SK-N-SH (cell line): ENCODE data around the gene GPR137B. TPM values are rescaled to one million over a fixed set of nuclear protein-coding genes. Genes with fewer than 3 reads are reported as not detected.
A peak's percentile ranks its signal among the peaks of the same experiment; 100 is the strongest.

ENCODE experiments used
- CTCF ChIA-PET: fragments of 300-600, 350-600 bp; formaldehyde crosslinking; extraction: SDS; loops from one replicate; lab custom pipeline; 2021; lab: Yijun Ruan, JAX
- POLR2A ChIA-PET: fragments of 350-600 bp; sonication (Branson Sonifier 250); formaldehyde crosslinking; extraction: SDS; loops from one replicate; lab custom pipeline; 2020; ENCODE audit warnings: antibody characterized with exemption, inconsistent platforms; lab: Yijun Ruan, JAX
- DNase-seq: peaks from one replicate; pipeline ENCODE4 v3.0.0; 2012
- H2AFZ ChIP-seq: fragments of 200-600 bp; sonication (generic); 2 replicates; pipeline ENCODE4 v1.8.1; 2016; ENCODE audit warnings: antibody characterized with exemption, mild to moderate bottlenecking, low read depth
- H3F3A ChIP-seq: fragments of 200-600 bp; sonication (generic); replicated peaks from 2 replicates; pipeline ENCODE3; 2016; ENCODE audit warnings: antibody characterized with exemption, mild to moderate bottlenecking; ENCODE audit not compliant: insufficient read depth
- H3K27ac ChIP-seq, 2 experiments: fragments of 200-500 bp in 1 of 2; fragments of 200-600 bp in 1 of 2; sonication (Bioruptor generic) in 1 of 2; sonication (generic), shearing (Covaris generic) in 1 of 2; 2 replicates each; pipeline versions ENCODE4 v1.5.1 to v1.6.1; 2014 to 2016; ENCODE audit warnings: low read depth in 2 of 2, inconsistent platforms in 1 of 2, low read length in 1 of 2, mild to moderate bottlenecking in 1 of 2, mixed read lengths in 1 of 2
- H3K27me3 ChIP-seq: fragments of 200-600 bp; sonication (generic), shearing (Covaris generic); 2 replicates; pipeline ENCODE4 v1.6.1; 2016; ENCODE audit warnings: mixed run types; ENCODE audit not compliant: insufficient read depth
- H3K36me3 ChIP-seq, 2 experiments: fragments of 200-500 bp in 1 of 2; fragments of 200-600 bp in 1 of 2; sonication (Bioruptor generic) in 1 of 2; sonication (generic) in 1 of 2; replicated peaks in 1 of 2; 2 replicates each; pipeline versions ENCODE3 to v1.5.1; 2014 to 2016; ENCODE audit warnings: low read length in 1 of 2, mild to moderate bottlenecking in 1 of 2; ENCODE audit not compliant: insufficient read depth in 2 of 2, control insufficient read depth in 1 of 2
- H3K4me1 ChIP-seq, 2 experiments: fragments of 200-500 bp in 1 of 2; fragments of 200-600 bp in 1 of 2; sonication (Bioruptor generic) in 1 of 2; sonication (generic), shearing (Covaris generic) in 1 of 2; 2 replicates each; pipeline versions ENCODE4 v1.5.1 to v1.6.1; 2014 to 2016; ENCODE audit warnings: low read depth in 1 of 2, low read length in 1 of 2, mixed run types in 1 of 2; ENCODE audit not compliant: insufficient read depth in 2 of 2, control insufficient read depth in 1 of 2
- H3K4me2 ChIP-seq: fragments of 200-600 bp; sonication (generic), shearing (Covaris generic); 2 replicates; pipeline ENCODE4 v1.6.1; 2017; ENCODE audit warnings: mixed run types
- H3K4me3 ChIP-seq, 2 experiments: fragments of 200-500 bp in 1 of 2; fragments of 200-600 bp in 1 of 2; sonication (Bioruptor generic) in 1 of 2; sonication (generic), shearing (Covaris generic) in 1 of 2; 2 replicates each; pipeline versions ENCODE4 v1.5.1 to v1.8.1; 2014 to 2016; ENCODE audit warnings: low read depth in 2 of 2, inconsistent platforms in 1 of 2, low read length in 1 of 2, mild to moderate bottlenecking in 1 of 2, mixed read lengths in 1 of 2, moderate library complexity in 1 of 2
- H3K79me2 ChIP-seq: fragments of 200-600 bp; sonication (generic); 2 replicates; pipeline ENCODE4 v1.8.1; 2017; ENCODE audit warnings: mild to moderate bottlenecking; ENCODE audit not compliant: insufficient read depth
- H3K9ac ChIP-seq: fragments of 200-600 bp; sonication (generic); 2 replicates; pipeline ENCODE4 v1.6.1; 2017; ENCODE audit warnings: mixed run types
- H3K9me2 ChIP-seq: fragments of 200-600 bp; sonication (generic); 2 replicates; pipeline ENCODE4 v1.6.1; 2017; ENCODE audit warnings: mixed run types
- H3K9me3 ChIP-seq: fragments of 200-600 bp; sonication (generic); 2 replicates; pipeline ENCODE4 v1.6.1; 2017; ENCODE audit warnings: mixed run types, mild to moderate bottlenecking, moderate library complexity
- H4K20me1 ChIP-seq: fragments of 200-600 bp; sonication (generic); 2 replicates; pipeline ENCODE4 v1.6.1; 2017; ENCODE audit warnings: mild to moderate bottlenecking, mixed run types; ENCODE audit not compliant: insufficient read depth
- GATA2 ChIP-seq: sonication (generic); formaldehyde crosslinking; IDR thresholded peaks from 2 replicates; pipeline ENCODE4 v1.5.0; 2020; ENCODE audit warnings: mild to moderate bottlenecking, missing genetic modification reagents
- PBX3 ChIP-seq: IDR thresholded peaks from 2 replicates; pipeline ENCODE4; 2012
- POLR2AphosphoS5 ChIP-seq: IDR thresholded peaks from 2 replicates; pipeline ENCODE4 v1.6.1; 2012; ENCODE audit warnings: low read depth, low read length
- RAD21 ChIP-seq: IDR thresholded peaks from 2 replicates; pipeline ENCODE4 v1.6.1; 2012; ENCODE audit warnings: mild to moderate bottlenecking, low read length
- RCOR1 ChIP-seq: fragments of 150-350 bp; IDR thresholded peaks from 2 replicates; pipeline ENCODE4 v1.6.1; 2017; ENCODE audit warnings: antibody characterized with exemption, low read length
- TCF12 ChIP-seq: IDR thresholded peaks from 2 replicates; pipeline ENCODE4 v1.4.0; 2012
- WGBS: methylation state at CpG from one replicate; pipeline ENCODE4 v1.1.6; 2017; ENCODE audit warnings: low lambda C conversion rate; 5-methylcytosine and 5-hydroxymethylcytosine counted together
- polyA plus RNA-seq, 3 experiments: library from polyadenylated mRNA; depleted of rRNA; stranded (reverse); fragments of >200 nt; gene quantifications; 2 replicates each; pipeline ENCODE4 v1.2.3, GENCODE V29; 2012
- TF ChIP-seq, protein P1 (sequence below): IDR thresholded peaks from 2 replicates; pipeline ENCODE4 v1.6.1; 2012; ENCODE audit warnings: mild to moderate bottlenecking, low read depth, low read length, moderate library complexity
- TF ChIP-seq, protein P2 (sequence below): IDR thresholded peaks from 2 replicates; pipeline ENCODE4 v1.4.0; 2012; ENCODE audit warnings: low read depth, borderline replicate concordance

Gene GPR137B
- polyA plus RNA-seq, 1 of the 3 experiments (the other 2 are of a cell fraction), result 7.0 TPM

DNA sequence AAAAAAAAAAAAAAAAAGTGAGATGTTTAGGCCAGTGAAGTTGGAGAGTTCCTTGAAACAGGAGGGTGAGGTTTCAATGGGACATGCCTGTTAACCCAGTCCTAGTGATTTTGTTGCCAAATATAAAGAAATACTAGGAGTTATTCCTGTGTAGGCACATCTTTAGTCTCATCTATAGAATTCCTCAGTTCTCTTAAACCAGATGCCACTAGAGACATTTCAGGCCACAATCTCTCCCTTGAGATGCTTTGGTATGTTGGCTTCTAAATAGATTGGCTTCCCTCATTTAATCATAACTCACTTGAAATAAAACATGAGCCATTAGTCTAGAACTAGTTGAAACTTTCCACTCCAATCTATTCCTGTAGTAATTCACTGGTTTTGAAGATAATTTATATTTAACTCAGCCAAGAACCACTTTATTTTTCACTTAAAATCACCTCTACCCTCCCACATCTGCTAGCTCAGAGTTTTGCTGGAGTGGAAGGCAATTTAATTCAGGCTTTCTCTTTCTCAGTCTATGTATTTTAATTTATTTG, 29.8 kb downstream of the GPR137B start:
- Histone ChIP-seq H3K4me2 (no peak overlapping the region), H4K20me1 (no peaks in the 10 kb centered on the region), H3K27ac (no peak overlapping the region), H3K36me3 (no peaks in the 10 kb centered on the region), H2AFZ (no peak overlapping the region), H3K4me1 (no peaks in the 10 kb centered on the region), H3K9me2 (no peaks in the 10 kb centered on the region), H3K9me3 (no peaks in the 10 kb centered on the region), H3F3A (no peaks in the 10 kb centered on the region), H3K9ac (no peak overlapping the region), H3K4me3 (no peak overlapping the region), H3K27me3 (no peaks in the 10 kb centered on the region), H3K79me2 (no peaks in the 10 kb centered on the region)
- ChIA-PET CTCF (no interaction called here), POLR2A (no interaction called here)
- DNase-seq, result no peak
- no peak for TF ChIP-seq TCF12
- TF ChIP-seq RCOR1, result no peak
- TF ChIP-seq PBX3, result 0 out of 2 replicates have a peak, but pooled peaks have one; percentile 4
- TF ChIP-seq RAD21, result no peak
- no peak for TF ChIP-seq POLR2AphosphoS5

DNA sequence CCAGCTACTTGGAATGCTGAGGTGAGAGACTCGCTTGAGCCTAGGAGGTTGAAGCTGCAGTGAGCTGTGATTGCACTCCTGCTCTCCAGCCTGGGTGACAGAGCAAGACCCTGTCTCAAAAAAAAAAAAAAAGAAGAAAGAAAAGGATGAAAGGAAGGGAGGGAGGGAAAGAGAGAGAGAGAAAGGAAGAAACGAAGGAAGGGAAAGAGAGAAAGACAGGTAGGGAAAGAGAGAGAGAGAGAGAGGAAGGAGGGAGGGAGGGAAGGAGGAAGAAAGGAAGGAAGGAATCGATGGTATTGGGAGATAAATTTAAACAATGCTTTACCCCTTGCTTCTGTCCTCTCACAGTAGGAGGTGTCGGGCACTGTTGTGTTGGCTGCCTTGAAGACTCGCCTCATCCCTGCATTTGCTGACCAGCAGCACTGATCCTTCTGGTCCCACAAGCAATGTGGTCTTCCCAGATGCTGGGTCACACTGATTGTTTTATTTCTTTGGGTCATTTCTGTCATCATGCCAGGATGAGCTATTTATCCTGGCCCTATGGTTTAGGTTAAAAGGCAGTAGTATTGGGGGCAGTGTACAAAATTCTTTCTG, 30.9 kb downstream of the GPR137B start:
- no peaks in the 10 kb centered on the region for H3K36me3 ChIP-seq
- POLR2A ChIA-PET, result no interaction called here
- 94% methylated on average over 5 of the region's 5 CpGs for WGBS

More for the DNA sequence above, 30.9 kb downstream of the GPR137B start:
- H3F3A ChIP-seq, result no peaks in the 10 kb centered on the region
- H3K4me1 ChIP-seq, result no peaks in the 10 kb centered on the region
- TF ChIP-seq, protein P1, sequence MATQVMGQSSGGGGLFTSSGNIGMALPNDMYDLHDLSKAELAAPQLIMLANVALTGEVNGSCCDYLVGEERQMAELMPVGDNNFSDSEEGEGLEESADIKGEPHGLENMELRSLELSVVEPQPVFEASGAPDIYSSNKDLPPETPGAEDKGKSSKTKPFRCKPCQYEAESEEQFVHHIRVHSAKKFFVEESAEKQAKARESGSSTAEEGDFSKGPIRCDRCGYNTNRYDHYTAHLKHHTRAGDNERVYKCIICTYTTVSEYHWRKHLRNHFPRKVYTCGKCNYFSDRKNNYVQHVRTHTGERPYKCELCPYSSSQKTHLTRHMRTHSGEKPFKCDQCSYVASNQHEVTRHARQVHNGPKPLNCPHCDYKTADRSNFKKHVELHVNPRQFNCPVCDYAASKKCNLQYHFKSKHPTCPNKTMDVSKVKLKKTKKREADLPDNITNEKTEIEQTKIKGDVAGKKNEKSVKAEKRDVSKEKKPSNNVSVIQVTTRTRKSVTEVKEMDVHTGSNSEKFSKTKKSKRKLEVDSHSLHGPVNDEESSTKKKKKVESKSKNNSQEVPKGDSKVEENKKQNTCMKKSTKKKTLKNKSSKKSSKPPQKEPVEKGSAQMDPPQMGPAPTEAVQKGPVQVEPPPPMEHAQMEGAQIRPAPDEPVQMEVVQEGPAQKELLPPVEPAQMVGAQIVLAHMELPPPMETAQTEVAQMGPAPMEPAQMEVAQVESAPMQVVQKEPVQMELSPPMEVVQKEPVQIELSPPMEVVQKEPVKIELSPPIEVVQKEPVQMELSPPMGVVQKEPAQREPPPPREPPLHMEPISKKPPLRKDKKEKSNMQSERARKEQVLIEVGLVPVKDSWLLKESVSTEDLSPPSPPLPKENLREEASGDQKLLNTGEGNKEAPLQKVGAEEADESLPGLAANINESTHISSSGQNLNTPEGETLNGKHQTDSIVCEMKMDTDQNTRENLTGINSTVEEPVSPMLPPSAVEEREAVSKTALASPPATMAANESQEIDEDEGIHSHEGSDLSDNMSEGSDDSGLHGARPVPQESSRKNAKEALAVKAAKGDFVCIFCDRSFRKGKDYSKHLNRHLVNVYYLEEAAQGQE, result no peak
- TF ChIP-seq, protein P2, sequence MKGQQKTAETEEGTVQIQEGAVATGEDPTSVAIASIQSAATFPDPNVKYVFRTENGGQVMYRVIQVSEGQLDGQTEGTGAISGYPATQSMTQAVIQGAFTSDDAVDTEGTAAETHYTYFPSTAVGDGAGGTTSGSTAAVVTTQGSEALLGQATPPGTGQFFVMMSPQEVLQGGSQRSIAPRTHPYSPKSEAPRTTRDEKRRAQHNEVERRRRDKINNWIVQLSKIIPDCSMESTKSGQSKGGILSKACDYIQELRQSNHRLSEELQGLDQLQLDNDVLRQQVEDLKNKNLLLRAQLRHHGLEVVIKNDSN, result no peak
- no peak for TF ChIP-seq GATA2 (CRISPR knock-in tag)
- TF ChIP-seq, all 33 proteins: peak for 0
- no peak for DNase-seq
- H3K9me3 ChIP-seq, result no peaks in the 10 kb centered on the region
- no peak overlapping the region for H3K9ac ChIP-seq
- CTCF ChIA-PET, result interaction anchor here (0.6 kb wide), 1 partner anchor 39 kb away, joined by 3 read pairs; no protein-coding TSS in a partner anchor
- no peaks in the 10 kb centered on the region for H4K20me1 ChIP-seq
- H2AFZ ChIP-seq, result no peak overlapping the region
- H3K27ac ChIP-seq, result no peak overlapping the region
- H3K27me3 ChIP-seq, result no peaks in the 10 kb centered on the region
- no peak overlapping the region for H3K4me3 ChIP-seq
- no peaks in the 10 kb centered on the region for H3K79me2 ChIP-seq
- no peaks in the 10 kb centered on the region for H3K9me2 ChIP-seq
- no peak overlapping the region for H3K4me2 ChIP-seq
